ENCODE data around the gene F8.
"Not testable (repeated sequence)": the region's sequence is repeated elsewhere in the genome, so short reads cannot be mapped to it uniquely, and the experiment has no call there.

Gene F8

GRCh38 chrX:154855256-154855655 lies 167.3 kb downstream of the F8 start:
- no peak for DNase-seq

- DNase-seq, result no peak
These were observed 171.4 kb downstream of the F8 start for GRCh38 chrX:154850957-154851611.

GRCh38 chrX:154840856-154841255 lies 181.7 kb downstream of the F8 start:
- no peak for DNase-seq

GRCh38 chrX:154836163-154836562 lies 186.4 kb downstream of the F8 start:
- DNase-seq, result no peak

- no peak for DNase-seq
These were observed 188.0 kb downstream of the F8 start, which contains the start of gene SMIM9 for GRCh38 chrX:154834562-154834961. Gene SMIM9 (minus strand): TSS chrX:154834662. CDS start chrX:154830856, 3,806 bp downstream.

GRCh38 chrX:154833746-154834274 lies 188.7 kb downstream of the F8 start:
- DNase-seq, result no peak

- no peak for DNase-seq
These were observed 192.5 kb downstream of the F8 start for GRCh38 chrX:154829926-154830442.

- DNase-seq, result no peak
These were observed 193.4 kb downstream of the F8 start for GRCh38 chrX:154829134-154829533.

- no peak for DNase-seq
These were observed 194.5 kb downstream of the F8 start for GRCh38 chrX:154828016-154828408.

- DNase-seq, result no peak
These were observed 195.1 kb downstream of the F8 start for GRCh38 chrX:154827194-154828015.

- DNase-seq, result not testable (repeated sequence)
These were observed 196.9 kb downstream of the F8 start for GRCh38 chrX:154825586-154825985.

GRCh38 chrX:154824638-154825037 lies 197.9 kb downstream of the F8 start:
- DNase-seq, result no peak

GRCh38 chrX:154822029-154822428 lies 200.5 kb downstream of the F8 start:
- no peak for DNase-seq

GRCh38 chrX:154821523-154821922 lies 201.0 kb downstream of the F8 start:
- DNase-seq, result no peak

- DNase-seq, result no peak
These were observed 202.7 kb downstream of the F8 start for GRCh38 chrX:154819771-154820341.

- no peak for DNase-seq
These were observed 203.4 kb downstream of the F8 start for GRCh38 chrX:154818916-154819770.

GRCh38 chrX:154817048-154817618 lies 205.4 kb downstream of the F8 start:
- not testable (repeated sequence) for DNase-seq

GRCh38 chrX:154816326-154816898 lies 206.1 kb downstream of the F8 start:
- DNase-seq, result not testable (repeated sequence)

- DNase-seq, result no peak
These were observed 207.2 kb downstream of the F8 start for GRCh38 chrX:154815274-154815818.

- DNase-seq, result no peak
These were observed 208.7 kb downstream of the F8 start for GRCh38 chrX:154813801-154814200.

GRCh38 chrX:154812341-154813101 lies 210.0 kb downstream of the F8 start:
- DNase-seq, result no peak

Measured in activated gamma-delta T cell treated with Interleukin-2 at 50 U/mL for 16 hours (primary cell).